Measurements from ENCODE around the gene SBNO2.

- no peak for TF ChIP-seq CTCF (IDR thresholded peaks at IDR 0.05; ENCODE audit: borderline replicate concordance, extremely low read depth, low read length, poor library complexity, severe bottlenecking)
- no peak for TF ChIP-seq EZH2 (IDR thresholded peaks at IDR 0.05; ENCODE audit: borderline replicate concordance, low read depth, low read length, severe bottlenecking)
These were observed 69.6 kb downstream of the SBNO2 start for GRCh38 chr19:1104311-1105007.
